Motor neuron (in vitro differentiated cells): ENCODE data around the gene TMBIM4. TPM values are rescaled to one million over a fixed set of nuclear protein-coding genes. Genes with fewer than 3 reads are reported as not detected.
A peak's percentile ranks its signal among the peaks of the same experiment; 100 is the strongest.

Experiments
- ATAC-seq, 8 experiments: fragments of 200-7000 bp; cut with Tn5 transposase; replicated peaks in 6 of 8; 2 replicates each; pipeline ENCODE4 v1.8.0; 2021; ENCODE audit warnings: mild to moderate bottlenecking in 8 of 8, moderate library complexity in 8 of 8
- H3K27ac ChIP-seq, 2 donors: fragments of 250-450 bp; sonication (Bioruptor Pico); 2 replicates each; pipeline ENCODE4 v1.9.0; 2021; ENCODE audit warnings: antibody characterized with exemption in 2 of 2, mild to moderate bottlenecking in 2 of 2, moderate library complexity in 1 of 2
- H3K4me1 ChIP-seq, 2 donors: fragments of 250-450 bp; sonication (Bioruptor Pico); replicated peaks in 1 of 2; 2 replicates each; pipeline ENCODE4 v1.6.1; 2021; ENCODE audit warnings: antibody characterized with exemption in 2 of 2, mild to moderate bottlenecking in 2 of 2, moderate library complexity in 1 of 2
- H3K4me3 ChIP-seq, 5 donors: fragments of 250-450 bp; sonication (Bioruptor Pico); 2 replicates each; pipeline ENCODE4 v1.9.0; 2021; ENCODE audit warnings: antibody characterized with exemption in 5 of 5, mild to moderate bottlenecking in 5 of 5, moderate library complexity in 4 of 5
- WGBS, 10 experiments: fragments of 450-650 bp; shearing (Covaris generic); methylation state at CpG; one replicate each; pipeline ENCODE4 v1.0.0; 2022; 5-methylcytosine and 5-hydroxymethylcytosine counted together
- in situ Hi-C, 9 experiments: fragments of 400-800 bp; cut with MboI; loops; one replicate each; pipeline ENCODE4 v1.15.0; 2021; ENCODE audit warnings: low sequenced_read_pairs in 9 of 9, low pct_unique_long_range_greater_than_20kb in 2 of 9; ENCODE audit not compliant: unreplicated experiment in 9 of 9
- total RNA-seq, 8 experiments: library from RNA; unstranded; fragments of 300-600 nt; gene quantifications; 2 replicates each; pipeline versions ENCODE4 v1.2.3 to v1.2.4, GENCODE V29; 2022

The TMBIM4 gene
- total RNA-seq, 8 experiments from 2014 or later = 19.7 to 101 (median 45.7) TPM

GRCh38 chr12:66129934-66130266 lies 39.9 kb downstream of the TMBIM4 start:
- Histone ChIP-seq H3K4me3 (peak overlapping the region; percentile 51 to 93 (median 70)), H3K4me1 (peaks cover 0 to 5% of the 10 kb centered on the region in 2 donors), H3K27ac (peak overlapping the region in 1 of 2 donors; percentile 73)
- ATAC-seq = peak in 4 of 8 experiments; percentile 10 to 37 (median 15)
- WGBS, 10 experiments = 0 to 44% (median 7%) methylated on average over 2 to 8 of the region's 8 CpGs
- in situ Hi-C loops = loop anchor here in 2 of 9 experiments (25.0 kb wide), 1 partner anchor 282 kb away; no protein-coding TSS in a partner anchor

DNA sequence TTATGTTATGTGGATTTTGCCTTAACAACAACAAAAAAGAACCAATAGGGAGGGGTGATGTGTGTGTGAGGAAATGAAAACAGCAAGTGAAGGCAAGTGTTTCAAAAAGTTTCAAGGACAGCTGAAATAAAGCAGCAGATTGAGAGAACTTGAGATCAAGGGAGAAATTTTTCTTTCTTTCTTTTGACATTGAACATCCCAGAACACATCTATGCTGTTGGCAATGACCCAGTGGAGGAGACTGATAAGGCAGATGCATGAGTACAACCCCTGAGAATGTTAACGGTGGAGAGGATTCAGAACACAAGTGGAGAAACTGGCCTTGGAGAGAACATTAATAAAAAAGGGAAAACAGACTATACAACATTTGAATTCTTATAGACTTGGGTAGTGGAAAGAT lies 42.1 kb downstream of the TMBIM4 start:
- in situ Hi-C loops = loop anchor here in 2 of 9 experiments (25.0 kb wide), 1 partner anchor 285 kb away; no protein-coding TSS in a partner anchor
- H3K4me3 ChIP-seq = no peak overlapping the region
- H3K4me1 ChIP-seq = peaks cover 0 to 5% of the 10 kb centered on the region in 2 donors
- no peak for ATAC-seq
- WGBS, 10 experiments = 67 to 100% (median 100%) methylated on average over 1 of the region's 1 CpG; no CpG with 5 or more reads in 4 of the 10 experiments
- H3K27ac ChIP-seq = no peak overlapping the region

DNA sequence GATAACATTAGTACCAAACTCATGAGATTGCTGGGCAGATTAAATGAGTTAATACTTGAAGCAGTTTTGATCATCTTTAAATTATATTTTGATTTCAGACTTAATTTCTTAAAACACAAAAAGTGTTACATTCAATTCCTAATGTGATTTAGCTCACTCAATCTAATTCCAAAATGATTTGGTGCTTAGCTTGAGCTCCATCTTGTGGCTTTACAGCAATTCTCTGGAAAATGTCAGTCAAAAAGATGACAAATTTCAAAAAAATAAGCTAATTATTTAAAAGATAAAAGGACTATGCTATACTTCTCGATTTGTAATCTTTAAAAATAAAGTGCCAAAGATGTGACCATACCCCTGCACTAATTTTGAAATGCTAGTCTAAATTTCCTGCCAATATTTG lies 49.3 kb downstream of the TMBIM4 start:
- in situ Hi-C loops = loop anchor here in 3 of 9 experiments (25.0 kb wide), 2 partner anchors 408 to 808 kb away; no protein-coding TSS in a partner anchor
- no peak for ATAC-seq
- Histone ChIP-seq H3K27ac (no peak overlapping the region), H3K4me1 (no peaks in the 10 kb centered on the region), H3K4me3 (no peak overlapping the region)
- WGBS, 10 experiments = 22 to 100% (median 85%) methylated on average over 1 of the region's 1 CpG; no CpG with 5 or more reads in 2 of the 10 experiments

DNA sequence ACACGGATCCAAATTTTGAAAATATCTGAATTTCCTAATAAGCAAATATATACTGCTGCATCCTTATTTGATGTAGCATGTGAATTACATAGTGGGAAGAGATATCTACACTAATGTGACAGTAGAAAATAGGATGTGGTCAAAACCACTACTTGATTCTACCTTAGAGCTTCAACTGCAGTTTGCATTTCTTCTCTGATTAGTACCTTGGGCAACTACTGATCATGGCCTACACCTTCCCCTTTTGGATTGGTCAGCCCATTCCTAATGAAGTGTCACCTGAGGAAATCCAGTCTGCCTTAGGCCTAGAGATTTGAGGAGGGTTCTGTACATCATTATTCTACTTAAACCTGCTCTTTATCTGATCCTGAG lies 49.9 kb downstream of the TMBIM4 start:
- no peak overlapping the region for H3K4me3 ChIP-seq
- 20 to 100% (median 92%) methylated on average over 1 of the region's 1 CpG; no CpG with 5 or more reads in 1 of the 10 experiments for WGBS, 10 experiments
- no peaks in the 10 kb centered on the region for H3K4me1 ChIP-seq
- H3K27ac ChIP-seq = no peak overlapping the region
- no peak for ATAC-seq
- in situ Hi-C loops = loop anchor here in 3 of 9 experiments (25.0 kb wide), 2 partner anchors 408 to 808 kb away; no protein-coding TSS in a partner anchor

- H3K27ac ChIP-seq = no peak overlapping the region
- no peaks in the 10 kb centered on the region for H3K4me1 ChIP-seq
- no peak for ATAC-seq
- WGBS, 10 experiments = 83 to 100% (median 100%) methylated on average over 1 to 2 of the region's 2 CpGs; no CpG with 5 or more reads in 1 of the 10 experiments
- in situ Hi-C loops = loop anchor here in 3 of 9 experiments (25.0 kb wide), 2 partner anchors 407 to 807 kb away; no protein-coding TSS in a partner anchor
- H3K4me3 ChIP-seq = no peak overlapping the region
Measured at GRCh38 chr12:66119229-66119869, 50.4 kb downstream of the TMBIM4 start.

DNA sequence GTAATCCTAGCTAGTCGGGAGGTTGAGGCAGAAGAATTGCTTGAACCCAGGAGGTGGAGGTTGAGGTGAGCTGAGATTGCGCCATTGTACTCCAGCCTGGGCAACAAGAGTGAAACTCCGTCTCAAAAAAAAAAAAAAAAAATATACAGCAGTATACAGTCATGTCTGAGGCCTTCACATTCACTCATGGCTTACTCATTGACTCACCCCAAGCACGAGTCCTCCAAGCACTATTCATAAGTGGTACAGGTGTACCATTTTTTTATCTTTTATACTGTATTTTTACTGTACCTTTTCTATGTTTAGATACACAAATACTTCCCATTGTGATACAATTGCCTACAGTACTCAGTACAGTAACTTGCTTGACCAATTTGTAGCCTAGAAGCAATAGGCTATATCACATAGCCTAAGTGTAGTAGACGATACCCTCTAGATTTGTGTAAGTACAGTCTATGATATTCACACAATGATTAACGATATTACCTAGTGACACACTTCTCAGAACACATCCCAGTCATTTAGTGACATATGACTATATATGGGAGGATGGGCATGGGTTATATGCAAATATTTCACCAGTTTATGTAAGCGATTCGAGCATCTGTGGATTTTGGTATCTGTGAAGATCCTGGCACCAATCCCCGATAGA lies 51.4 kb downstream of the TMBIM4 start:
- in situ Hi-C loops = loop anchor here in 3 of 9 experiments (25.0 kb wide), 2 partner anchors 406 to 806 kb away; no protein-coding TSS in a partner anchor
- Histone ChIP-seq H3K4me1 (no peaks in the 10 kb centered on the region), H3K4me3 (no peak overlapping the region), H3K27ac (no peak overlapping the region)
- no peak for ATAC-seq
- 65 to 100% (median 93%) methylated on average over 2 to 7 of the region's 9 CpGs; no CpG with 5 or more reads in 2 of the 10 experiments for WGBS, 10 experiments

- WGBS, 10 experiments = 80 to 100% (median 100%) methylated on average over 1 to 2 of the region's 2 CpGs; no CpG with 5 or more reads in 3 of the 10 experiments
- H3K4me3 ChIP-seq = no peak overlapping the region
- no peak overlapping the region for H3K27ac ChIP-seq
- no peaks in the 10 kb centered on the region for H3K4me1 ChIP-seq
- in situ Hi-C loops = loop anchor here in 3 of 9 experiments (25.0 kb wide), 2 partner anchors 405 to 805 kb away; no protein-coding TSS in a partner anchor
- no peak for ATAC-seq
Measured at GRCh38 chr12:66117242-66117641, 52.6 kb downstream of the TMBIM4 start.

DNA sequence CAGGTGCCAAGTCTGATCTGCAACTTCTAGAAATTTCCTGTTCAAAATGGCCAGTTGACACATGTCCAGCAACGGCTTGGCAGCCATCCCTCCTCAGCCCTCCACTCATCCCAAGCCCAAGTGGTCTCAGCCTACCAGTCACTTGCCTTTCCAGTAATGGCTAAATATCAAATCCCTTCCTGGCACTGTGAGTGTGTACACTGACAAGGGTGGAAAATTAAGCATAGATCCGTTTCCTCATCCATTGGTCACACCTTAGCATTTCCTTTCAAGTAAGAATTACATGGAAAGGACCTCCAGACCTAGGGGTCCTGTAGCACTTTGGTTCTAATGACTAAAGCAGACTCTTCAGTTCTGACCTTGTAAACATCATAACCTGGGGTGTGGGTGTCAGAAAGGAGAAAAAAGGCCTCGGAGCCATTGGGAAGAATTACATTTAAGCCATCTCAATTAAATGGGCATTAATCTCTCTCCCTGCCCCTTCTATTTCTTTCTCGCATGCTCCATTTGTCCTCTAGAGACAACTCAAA lies 54.7 kb downstream of the TMBIM4 start:
- WGBS, 10 experiments = 43 to 100% (median 89%) methylated on average over 1 to 4 of the region's 4 CpGs; no CpG with 5 or more reads in 1 of the 10 experiments
- Histone ChIP-seq H3K4me1 (no peaks in the 10 kb centered on the region), H3K27ac (no peak overlapping the region), H3K4me3 (no peak overlapping the region)
- in situ Hi-C loops = loop anchor here in 3 of 9 experiments (25.0 kb wide), 2 partner anchors 403 to 803 kb away; no protein-coding TSS in a partner anchor
- ATAC-seq = no peak

GRCh38 chr12:66113471-66113870 lies 56.3 kb downstream of the TMBIM4 start:
- H3K27ac ChIP-seq = no peak overlapping the region
- in situ Hi-C loops = loop anchor here in 3 of 9 experiments (25.0 kb wide), 2 partner anchors 401 to 801 kb away; no protein-coding TSS in a partner anchor

DNA sequence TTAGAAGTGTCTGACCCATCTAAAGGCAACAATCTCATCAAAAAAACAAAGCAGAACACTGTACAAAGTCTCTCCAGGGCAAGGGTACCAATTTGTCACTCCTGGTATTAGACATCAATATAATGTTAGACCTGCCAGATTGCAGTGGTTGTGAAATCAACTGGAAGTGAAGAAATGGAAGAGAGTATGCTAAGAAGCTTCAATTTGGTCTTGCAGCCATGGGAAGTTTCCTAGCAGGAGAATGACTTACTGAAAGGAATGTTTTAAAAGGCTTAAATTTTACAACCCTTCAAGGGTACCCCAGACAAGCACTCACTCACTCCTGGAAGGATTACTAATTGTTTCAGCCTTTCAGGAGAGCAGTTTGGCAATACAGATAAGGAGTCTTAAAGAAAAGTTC lies 58.2 kb downstream of the TMBIM4 start:
- Histone ChIP-seq H3K4me3 (no peak overlapping the region), H3K27ac (no peak overlapping the region), H3K4me1 (no peaks in the 10 kb centered on the region)
- in situ Hi-C loops = loop anchor here in 3 of 9 experiments (25.0 kb wide), 2 partner anchors 399 to 799 kb away; no protein-coding TSS in a partner anchor
- no peak for ATAC-seq

More at GRCh38 chr12:66113471-66113870, 56.3 kb downstream of the TMBIM4 start:
- ATAC-seq = peak in 1 of 8 experiments; percentile 23
- no peak overlapping the region for H3K4me3 ChIP-seq
- 100% methylated on average over 1 of the region's 1 CpG; no CpG with 5 or more reads in 6 of the 10 experiments for WGBS, 10 experiments
- H3K4me1 ChIP-seq = no peaks in the 10 kb centered on the region

GRCh38 chr12:66109056-66109455 lies 60.7 kb downstream of the TMBIM4 start:
- 0 to 100% (median 79%) methylated on average over 1 to 4 of the region's 4 CpGs; no CpG with 5 or more reads in 2 of the 10 experiments for WGBS, 10 experiments
- ATAC-seq = no peak
- Histone ChIP-seq H3K4me1 (no peaks in the 10 kb centered on the region), H3K4me3 (no peak overlapping the region), H3K27ac (no peak overlapping the region)
- in situ Hi-C loops = loop anchor here in 3 of 9 experiments (25.0 kb wide), 2 partner anchors 397 to 797 kb away; no protein-coding TSS in a partner anchor

DNA sequence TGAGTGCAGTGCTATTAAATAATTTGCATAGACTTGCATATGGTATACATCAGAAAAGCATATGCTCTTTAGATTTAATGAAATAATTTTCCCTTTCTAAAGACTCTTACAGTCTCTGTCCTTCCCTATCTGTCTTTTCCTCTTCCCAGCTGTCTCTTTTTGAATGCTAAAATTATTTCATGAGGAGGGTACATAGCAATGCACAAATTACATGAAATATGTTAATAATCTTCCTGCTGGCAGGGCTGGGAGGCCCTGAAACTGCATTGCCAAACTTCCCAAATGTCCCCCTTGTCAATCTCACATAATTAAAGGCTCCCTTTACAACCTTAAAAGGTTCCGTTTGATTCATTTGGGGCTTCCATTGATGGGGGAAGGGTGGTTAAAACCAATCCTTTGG lies 61.4 kb downstream of the TMBIM4 start:
- WGBS, 10 experiments = 14 to 100% (median 92%) methylated on average over 1 of the region's 1 CpG; no CpG with 5 or more reads in 2 of the 10 experiments

More for the DNA sequence above, 61.4 kb downstream of the TMBIM4 start:
- no peak overlapping the region for H3K4me3 ChIP-seq
- peak in 3 of 8 experiments; percentile 17 to 74 (median 27) for ATAC-seq
- in situ Hi-C loops = loop anchor here in 3 of 9 experiments (25.0 kb wide), 2 partner anchors 396 to 796 kb away; no protein-coding TSS in a partner anchor
- no peaks in the 10 kb centered on the region for H3K4me1 ChIP-seq
- no peak overlapping the region for H3K27ac ChIP-seq
